ENCODE data around the gene OLFM4.

DNA sequence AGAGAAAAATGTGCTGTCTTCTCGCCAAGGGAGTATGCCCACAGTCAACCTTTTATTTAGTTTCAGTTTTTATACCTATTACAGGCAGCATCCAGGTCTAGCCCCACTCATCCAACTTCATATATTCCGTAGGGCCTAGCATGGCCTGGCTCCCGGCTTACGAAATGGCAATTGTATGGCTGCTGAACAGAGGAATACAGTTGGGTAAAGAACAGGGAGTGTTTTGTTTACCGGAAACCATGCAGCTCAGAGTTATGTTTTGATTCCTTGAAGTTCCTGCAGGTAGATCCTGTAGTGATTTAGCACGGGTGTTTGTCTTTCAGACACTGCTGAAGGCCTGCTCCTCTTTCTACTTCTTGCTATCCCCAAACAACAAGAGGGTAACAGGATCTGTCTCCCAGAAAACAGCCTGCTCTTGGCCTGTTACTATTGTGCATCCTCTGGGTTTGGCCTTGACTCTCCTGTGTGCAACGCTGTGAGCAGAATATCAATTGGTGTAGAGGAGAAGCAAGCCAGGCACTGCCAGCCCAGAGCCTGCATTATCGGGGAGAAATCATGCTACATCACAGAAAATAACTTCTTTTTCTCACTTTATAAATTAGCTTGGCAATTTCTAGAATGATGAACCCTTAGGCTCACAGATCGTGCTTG, 32.4 kb downstream of the OLFM4 start:
- TF ChIP-seq, protein P1, sequence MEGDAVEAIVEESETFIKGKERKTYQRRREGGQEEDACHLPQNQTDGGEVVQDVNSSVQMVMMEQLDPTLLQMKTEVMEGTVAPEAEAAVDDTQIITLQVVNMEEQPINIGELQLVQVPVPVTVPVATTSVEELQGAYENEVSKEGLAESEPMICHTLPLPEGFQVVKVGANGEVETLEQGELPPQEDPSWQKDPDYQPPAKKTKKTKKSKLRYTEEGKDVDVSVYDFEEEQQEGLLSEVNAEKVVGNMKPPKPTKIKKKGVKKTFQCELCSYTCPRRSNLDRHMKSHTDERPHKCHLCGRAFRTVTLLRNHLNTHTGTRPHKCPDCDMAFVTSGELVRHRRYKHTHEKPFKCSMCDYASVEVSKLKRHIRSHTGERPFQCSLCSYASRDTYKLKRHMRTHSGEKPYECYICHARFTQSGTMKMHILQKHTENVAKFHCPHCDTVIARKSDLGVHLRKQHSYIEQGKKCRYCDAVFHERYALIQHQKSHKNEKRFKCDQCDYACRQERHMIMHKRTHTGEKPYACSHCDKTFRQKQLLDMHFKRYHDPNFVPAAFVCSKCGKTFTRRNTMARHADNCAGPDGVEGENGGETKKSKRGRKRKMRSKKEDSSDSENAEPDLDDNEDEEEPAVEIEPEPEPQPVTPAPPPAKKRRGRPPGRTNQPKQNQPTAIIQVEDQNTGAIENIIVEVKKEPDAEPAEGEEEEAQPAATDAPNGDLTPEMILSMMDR (IDR thresholded peaks at IDR 0.05; ENCODE audit: insufficient read depth, low read depth, low read length): no peak
- no peak for TF ChIP-seq EZH2 (IDR thresholded peaks at IDR 0.05; ENCODE audit: insufficient read depth, low read length)
